GM18909 (cell line): ENCODE data around the gene SLIT3.

Experiments
- ATAC-seq: cut with Tn5 transposase; IDR thresholded peaks from one replicate; pipeline ENCODE4 v1.9.1; 2021; ENCODE audit warnings: mild to moderate bottlenecking; ENCODE audit not compliant: unreplicated experiment, poor library complexity

The SLIT3 gene

DNA sequence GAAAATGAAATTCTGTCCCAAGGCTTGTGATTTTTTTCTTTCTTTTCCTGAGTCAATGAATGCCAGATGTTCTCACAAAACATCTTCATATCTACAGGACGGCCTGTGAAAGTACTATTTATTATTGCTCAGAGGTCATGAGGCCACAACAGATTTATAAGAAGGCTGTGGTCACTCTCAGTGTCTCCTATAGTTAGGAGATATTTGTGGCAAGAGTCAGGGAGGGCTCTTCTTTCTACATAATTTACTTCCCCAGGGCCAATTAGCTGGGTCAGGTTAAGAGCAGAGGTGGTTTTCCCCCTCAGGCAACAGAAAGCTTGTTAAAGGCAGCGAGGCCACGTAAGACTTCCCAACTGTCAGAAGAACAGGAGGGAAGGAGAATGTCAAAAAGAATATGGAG lies 248.7 kb downstream of the SLIT3 start:
- no peak for ATAC-seq

DNA sequence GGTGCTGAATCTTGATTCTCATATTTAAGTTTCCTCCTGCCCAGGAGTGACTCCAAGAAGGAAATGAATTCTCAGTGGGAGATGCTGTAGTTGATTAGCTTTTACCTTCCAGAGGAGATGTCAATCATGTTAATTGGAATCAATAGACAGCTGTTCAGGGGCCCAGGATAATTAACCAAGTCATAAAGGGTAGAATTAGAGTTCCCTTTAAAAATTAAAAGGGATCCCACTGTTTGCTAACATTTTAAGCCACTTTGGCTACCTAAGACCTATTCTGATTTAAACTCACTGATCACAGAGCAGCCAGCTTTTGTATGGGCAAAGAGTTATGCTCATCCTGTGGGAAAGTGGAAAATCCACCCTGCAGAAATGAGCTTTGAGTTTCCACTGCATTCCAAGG lies 249.6 kb downstream of the SLIT3 start:
- ATAC-seq = no peak

GRCh38 chr5:169050636-169051035 lies 250.3 kb downstream of the SLIT3 start:
- no peak for ATAC-seq

- ATAC-seq = no peak
Observed at GRCh38 chr5:169050146-169050571, 250.8 kb downstream of the SLIT3 start.

- ATAC-seq = no peak
Observed at GRCh38 chr5:169049712-169050111, 251.2 kb downstream of the SLIT3 start.

DNA sequence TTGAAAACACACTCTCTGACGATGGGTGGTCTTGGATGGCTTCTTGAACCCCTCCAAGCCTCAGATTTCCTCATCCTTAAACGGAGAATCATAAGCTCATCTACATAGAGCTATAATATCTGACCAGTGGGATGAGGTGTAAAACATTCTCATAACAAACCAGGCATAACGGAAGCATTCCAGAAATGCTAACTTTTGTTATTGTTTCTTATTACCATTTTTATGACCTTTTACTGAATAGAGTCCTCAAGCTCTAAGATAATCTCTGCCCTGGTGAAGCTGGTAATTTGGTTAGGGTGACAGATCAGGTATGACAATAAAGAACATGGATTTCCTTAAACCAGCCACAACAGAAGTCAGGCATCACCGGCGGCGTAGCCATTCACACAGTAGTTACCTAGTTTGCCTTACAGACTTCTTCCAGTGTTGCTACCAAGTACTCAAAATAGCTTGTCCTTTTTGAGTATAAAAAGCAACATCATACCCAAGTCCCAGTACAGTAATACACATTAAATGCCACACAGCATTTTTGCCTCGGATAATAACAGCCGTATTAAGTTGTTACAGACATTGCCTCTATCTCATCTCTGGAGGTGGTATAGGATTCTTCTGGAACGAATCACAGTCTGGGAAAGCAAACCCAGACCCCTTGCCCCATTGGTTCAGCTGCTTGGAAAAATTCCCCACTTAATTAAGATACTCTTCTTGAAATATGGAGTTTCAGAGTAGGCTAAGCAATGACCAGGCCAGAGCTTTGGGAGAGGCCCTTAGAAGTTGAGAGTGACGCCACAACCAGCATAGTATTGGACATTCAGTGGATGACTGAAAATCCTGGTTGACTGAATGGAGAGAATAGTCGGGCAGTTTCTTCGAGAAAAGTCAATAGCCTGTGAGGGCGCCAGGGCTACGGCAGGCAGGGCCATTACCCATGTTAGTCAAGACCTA lies 252.5 kb downstream of the SLIT3 start:
- no peak for ATAC-seq

GRCh38 chr5:169044962-169045361 lies 256.0 kb downstream of the SLIT3 start:
- no peak for ATAC-seq

DNA sequence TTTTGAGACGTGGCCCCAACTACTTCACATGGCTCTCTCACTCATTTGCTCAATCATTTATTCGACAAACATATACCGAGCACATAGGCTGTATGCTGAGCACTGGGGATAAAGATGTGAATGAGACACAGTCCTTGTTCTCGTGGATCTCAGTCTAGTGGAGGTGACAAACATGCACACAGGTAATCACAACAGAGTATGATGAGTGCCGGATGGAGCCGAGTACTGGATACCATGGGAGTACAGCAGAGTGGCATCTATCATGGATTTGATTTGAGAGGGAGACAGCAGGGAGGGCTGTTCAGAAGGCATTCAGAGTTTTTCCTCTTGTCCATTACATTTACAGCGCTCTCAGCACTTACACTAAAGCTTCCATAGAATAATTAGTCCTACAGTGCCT lies 259.8 kb downstream of the SLIT3 start:
- ATAC-seq = no peak

GRCh38 chr5:169039592-169039991 lies 261.3 kb downstream of the SLIT3 start:
- no peak for ATAC-seq

GRCh38 chr5:169037466-169037865 lies 263.5 kb downstream of the SLIT3 start:
- no peak for ATAC-seq

DNA sequence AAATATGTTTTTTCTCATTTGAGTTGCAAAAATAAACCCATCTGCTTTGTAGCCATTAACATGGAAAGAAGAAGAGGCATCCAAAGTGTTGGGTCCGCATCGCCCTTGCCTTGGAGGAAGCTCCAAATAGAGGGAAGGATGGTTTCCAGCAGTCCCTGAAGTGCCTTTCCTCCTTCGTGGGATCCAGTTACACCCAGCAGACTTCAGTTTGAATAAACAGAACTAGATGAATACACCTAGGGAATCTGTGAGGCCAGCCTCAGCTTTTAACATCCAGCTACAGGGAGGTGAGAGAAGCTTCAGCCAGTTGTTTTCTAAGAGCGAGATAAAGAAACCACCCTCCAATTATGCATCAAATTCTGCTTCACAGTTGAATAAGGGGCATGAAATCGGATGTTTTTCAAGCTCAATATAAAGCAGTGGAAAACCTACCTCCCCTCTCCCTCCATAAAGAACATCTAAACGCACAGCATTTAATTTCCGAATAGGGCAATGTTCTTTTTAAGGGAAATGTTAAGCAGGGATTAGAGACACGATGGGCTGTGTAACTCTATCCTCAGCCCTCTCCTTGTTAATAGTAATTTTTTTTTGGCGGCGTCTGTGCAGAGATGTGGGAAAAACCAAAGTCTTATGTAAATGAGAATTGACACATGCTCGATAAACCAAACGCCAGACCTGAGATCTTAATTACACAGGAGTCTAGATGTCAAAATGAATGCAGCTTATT lies 264.7 kb downstream of the SLIT3 start:
- ATAC-seq = no peak

GRCh38 chr5:169029661-169030274 lies 271.2 kb downstream of the SLIT3 start:
- no peak for ATAC-seq

DNA sequence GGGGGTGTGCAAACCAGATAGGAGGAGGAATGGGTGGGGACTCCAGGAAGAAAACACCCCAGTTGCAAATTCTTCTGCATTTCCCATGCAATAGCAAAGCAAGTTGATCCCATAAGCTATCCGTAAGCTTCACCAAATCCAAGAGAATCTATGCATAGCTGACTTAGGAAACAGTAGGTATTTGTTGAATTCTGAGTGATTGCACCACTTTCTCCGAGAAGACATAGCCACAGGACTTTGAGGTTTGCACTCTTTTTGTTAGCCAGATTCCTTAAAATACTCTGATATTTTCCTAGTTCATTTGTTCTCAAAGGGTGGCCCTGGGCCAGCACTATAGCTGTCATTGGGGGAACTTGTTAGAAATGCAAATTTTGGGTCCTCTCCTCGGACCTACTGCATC lies 271.9 kb downstream of the SLIT3 start:
- ATAC-seq = no peak

- ATAC-seq = no peak
Observed at GRCh38 chr5:169027501-169028061, 273.4 kb downstream of the SLIT3 start.

DNA sequence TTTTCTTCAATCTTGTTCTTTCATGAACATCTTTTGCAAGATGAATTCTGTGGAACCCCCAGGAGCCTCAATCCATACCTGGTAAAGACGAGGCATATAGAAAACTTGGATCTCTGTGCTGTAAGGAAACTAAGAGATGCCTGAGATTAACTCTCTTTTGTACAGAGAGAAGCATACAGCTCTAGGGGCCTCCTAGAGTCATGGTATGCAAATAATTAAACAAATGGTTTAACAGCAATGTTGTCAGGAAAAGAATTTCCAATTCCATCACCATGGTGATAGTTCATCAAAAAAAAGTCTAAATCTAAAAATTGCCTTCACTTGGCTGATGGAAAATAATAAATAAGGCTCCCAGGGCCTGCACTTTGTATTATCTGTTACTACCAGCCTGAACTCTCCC lies 275.4 kb downstream of the SLIT3 start:
- no peak for ATAC-seq

DNA sequence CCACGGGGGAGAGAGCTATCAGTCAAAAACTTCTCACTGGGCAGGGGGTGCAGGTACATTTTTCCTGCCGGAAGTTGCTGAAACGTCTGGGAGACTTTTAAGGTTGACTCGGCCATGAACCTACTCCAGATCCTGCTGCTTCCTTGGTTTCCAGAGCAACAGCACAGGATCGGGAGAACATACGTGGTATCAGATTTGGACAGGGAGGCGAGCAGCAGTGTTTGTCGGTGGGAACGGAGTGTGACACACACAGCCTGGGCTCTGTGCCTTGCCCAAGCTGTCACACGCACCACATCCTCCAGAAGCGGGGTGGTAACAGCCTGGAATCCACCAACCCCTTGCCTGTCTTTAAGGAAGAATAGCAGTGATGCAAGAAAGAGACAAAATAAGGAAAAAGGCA lies 276.5 kb downstream of the SLIT3 start:
- ATAC-seq = no peak

DNA sequence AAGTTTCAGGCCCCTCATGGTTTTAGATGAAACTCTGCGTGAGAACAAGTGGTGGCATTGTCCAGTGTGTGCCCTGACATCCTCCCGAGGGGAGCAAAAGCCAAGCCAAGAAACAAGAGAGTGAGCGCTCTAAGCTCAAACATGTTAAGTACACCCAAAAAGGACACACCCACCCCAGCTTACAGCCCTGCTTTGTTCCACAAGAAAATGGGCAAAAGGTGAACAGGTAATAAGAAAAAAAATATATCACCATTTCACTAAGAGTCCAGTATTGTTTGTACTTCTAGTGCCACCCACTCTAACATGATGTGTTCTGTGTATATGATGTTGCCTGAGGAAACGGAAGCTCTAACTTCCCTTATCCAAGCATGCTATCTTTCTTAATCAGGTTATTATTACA lies 278.2 kb downstream of the SLIT3 start:
- ATAC-seq = no peak

GRCh38 chr5:169020102-169020501 lies 280.8 kb downstream of the SLIT3 start:
- ATAC-seq = no peak

DNA sequence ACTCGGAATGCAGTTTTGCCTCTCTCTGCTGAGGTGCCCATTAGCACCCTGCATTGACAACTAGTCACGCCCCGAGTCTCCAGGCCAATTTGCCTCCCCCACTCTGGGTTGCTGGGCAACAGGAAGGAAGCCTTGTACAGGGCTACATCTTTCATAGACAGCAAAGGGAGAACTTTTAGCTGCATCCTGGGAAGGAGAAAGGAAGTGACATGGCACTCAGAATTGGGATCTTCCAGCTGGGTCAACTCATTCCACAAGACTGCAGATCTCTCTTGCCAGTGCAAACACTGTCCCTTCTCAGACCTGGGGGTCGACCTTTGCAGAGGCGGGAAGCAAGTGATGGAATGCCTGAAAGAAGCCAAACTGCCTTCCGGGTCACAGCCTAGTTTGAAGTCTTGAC lies 282.0 kb downstream of the SLIT3 start:
- no peak for ATAC-seq

GRCh38 chr5:169015991-169016390 lies 284.9 kb downstream of the SLIT3 start:
- no peak for ATAC-seq

GRCh38 chr5:169013846-169014245 lies 287.1 kb downstream of the SLIT3 start:
- ATAC-seq = no peak
